Cardiac fibroblast (primary cell): Measurements from ENCODE around the gene RAB30.

Experiments
- DNase-seq, 2 donors: peaks; one replicate each; pipeline versions ENCODE4 v3.0.0 to v3.0.0-alpha.2; 2010; ENCODE audit warnings: low read depth in 2 of 2
- H3K4me3 ChIP-seq, 2 donors: replicated peaks in 1 of 2; 1 replicate in 1 of 2; 2 replicates in 1 of 2; pipeline ENCODE4 v1.5.1; 2011; ENCODE audit warnings: low read depth in 2 of 2, low read length in 2 of 2, mild to moderate bottlenecking in 2 of 2, moderate library complexity in 1 of 2
- TF ChIP-seq, protein P1 (sequence below): IDR thresholded peaks from one replicate; pipeline ENCODE4 v1.5.1; 2011; ENCODE audit warnings: low read depth, mild to moderate bottlenecking, low read length, inconsistent platforms

Gene RAB30

DNA sequence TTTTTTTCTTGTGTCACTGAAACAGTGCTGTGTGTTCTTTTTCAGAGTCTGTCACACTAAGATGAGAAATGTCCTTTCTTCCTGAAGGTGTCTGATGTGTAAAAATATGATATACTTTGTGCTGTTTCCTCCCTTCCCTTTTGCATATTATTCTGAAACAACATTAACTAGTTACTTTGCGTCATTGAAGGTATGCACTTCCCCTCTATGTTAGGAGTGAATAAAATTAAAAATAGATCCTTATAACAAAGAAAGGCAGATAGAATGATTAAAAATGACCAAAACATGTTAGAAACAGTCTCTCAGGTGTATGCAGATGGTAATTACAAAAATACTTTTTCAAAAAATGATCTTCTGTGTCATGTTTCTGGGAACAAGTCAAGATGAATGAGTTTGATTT, 1.6 kb upstream of the RAB30 start:
- peak overlapping the region in 1 of 2 donors; percentile 85 for H3K4me3 ChIP-seq
- no peak for DNase-seq
- TF ChIP-seq, protein P1, sequence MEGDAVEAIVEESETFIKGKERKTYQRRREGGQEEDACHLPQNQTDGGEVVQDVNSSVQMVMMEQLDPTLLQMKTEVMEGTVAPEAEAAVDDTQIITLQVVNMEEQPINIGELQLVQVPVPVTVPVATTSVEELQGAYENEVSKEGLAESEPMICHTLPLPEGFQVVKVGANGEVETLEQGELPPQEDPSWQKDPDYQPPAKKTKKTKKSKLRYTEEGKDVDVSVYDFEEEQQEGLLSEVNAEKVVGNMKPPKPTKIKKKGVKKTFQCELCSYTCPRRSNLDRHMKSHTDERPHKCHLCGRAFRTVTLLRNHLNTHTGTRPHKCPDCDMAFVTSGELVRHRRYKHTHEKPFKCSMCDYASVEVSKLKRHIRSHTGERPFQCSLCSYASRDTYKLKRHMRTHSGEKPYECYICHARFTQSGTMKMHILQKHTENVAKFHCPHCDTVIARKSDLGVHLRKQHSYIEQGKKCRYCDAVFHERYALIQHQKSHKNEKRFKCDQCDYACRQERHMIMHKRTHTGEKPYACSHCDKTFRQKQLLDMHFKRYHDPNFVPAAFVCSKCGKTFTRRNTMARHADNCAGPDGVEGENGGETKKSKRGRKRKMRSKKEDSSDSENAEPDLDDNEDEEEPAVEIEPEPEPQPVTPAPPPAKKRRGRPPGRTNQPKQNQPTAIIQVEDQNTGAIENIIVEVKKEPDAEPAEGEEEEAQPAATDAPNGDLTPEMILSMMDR, result no peak

DNA sequence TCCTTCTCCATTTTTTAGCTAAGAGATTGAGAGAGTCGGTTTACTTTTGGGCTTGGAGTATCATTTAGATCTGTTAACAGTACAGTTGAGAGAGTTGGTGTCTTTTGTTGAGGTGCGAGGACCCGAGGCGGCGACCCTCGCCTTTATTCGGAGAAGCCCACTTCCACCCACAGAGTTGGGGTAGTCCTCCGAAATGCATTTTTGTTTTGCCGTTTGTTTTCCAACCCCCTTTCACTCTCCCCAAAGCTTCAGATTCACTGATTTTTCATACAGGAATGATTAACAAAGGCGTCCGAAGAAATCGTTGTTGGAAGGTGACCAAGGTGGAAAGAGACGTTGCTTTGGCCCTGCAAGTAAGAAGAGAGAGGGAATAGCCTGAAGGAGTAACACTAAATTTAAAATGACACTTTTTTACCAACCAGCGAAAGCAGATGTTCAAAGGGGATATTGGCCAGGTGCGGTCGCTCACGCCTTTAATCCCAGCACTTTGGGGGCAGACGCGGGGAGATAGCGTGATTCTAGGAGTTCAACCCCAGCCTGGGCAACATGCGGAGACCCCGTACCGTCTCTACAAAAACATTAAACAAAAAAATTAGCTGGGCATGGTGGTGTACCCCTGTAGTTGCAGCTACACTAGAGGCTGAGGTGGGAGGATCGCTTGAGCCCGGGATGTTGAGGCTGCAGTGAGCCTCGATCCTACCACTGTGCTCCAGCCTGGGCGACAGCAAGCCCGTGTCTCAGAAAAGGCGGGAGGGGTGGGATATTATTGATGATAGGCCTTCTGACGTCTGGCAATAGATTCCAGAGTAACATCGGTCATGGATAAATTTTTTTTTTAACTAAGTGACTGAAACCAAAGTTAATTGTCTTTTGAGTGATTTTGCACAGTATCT, 899 bp upstream of the RAB30 start:
- no peak for DNase-seq
- TF ChIP-seq, protein P1, result no peak
- H3K4me3 ChIP-seq, result peak overlapping the region; percentile 81 to 85

- peak overlapping the region; percentile 58 to 81 for H3K4me3 ChIP-seq
- TF ChIP-seq, protein P1, result no peak
- peak; percentile 33 to 38 for DNase-seq
Measured at GRCh38 chr11:83070731-83071566, 748 bp downstream of the RAB30 start.

DNA sequence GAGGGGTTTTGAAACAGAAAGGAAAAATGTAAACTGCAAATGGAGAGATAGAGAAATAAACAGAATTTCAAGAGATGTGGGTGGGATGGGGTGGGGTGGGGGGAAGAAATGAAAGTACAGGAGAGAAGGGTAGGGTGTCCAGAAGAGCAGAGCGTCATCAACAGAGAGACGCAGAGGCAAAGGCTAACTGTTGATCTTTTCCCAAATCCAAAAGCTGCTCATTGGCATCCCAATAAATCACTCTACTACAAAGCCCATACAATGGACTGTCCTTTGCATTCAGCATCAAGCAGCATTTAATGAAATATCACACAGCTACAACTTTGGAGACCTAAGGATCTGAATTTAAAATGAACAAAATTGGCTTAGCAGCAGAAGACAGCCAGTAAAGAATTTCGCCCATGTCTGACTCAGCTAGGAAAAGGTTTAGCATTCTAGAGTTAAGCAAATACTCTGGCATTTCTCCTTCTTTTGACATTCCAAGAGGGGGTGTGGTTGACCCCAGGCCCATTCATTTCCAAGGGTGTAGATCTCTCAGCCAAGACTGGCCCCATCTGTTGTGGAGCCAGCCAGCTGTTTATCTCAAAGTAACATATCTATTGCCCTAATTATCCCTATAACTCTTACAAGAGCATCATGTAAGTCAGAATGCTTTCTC, 1.5 kb downstream of the RAB30 start:
- TF ChIP-seq, protein P1, result no peak
- DNase-seq, result peak; percentile 75 to 80
- peak overlapping the region; percentile 58 to 81 for H3K4me3 ChIP-seq

DNA sequence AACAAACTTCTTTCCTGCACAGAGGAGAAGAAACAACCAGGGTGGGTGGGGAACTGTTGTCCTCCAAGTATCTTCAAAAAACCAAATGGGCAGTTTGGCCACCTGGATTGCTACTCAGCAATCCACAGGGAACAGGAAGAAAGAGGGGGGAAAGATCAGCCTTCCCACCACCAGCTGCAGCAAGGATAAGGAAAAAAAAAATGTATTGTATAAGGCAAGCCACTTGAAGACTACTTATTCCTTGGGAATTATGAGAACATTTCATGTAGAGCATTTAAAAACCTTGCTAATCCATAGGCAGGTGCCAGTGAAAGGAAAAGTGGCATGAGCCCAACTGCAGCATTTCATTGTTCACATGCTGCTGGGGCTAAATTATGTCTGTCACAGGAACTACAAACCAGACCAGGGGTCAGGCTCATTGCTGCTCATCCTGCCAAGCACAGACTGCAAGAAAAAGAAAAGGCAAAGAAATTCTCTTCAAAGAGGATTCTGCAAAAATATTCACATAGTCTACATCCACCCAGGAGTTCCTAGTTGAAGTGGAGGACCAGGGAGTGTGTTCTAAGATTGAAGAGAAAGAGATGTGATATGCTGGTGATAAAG, 2.2 kb downstream of the RAB30 start:
- peak overlapping the region; percentile 58 to 81 for H3K4me3 ChIP-seq
- TF ChIP-seq, protein P1, result no peak
- DNase-seq, result no peak

- H3K4me3 ChIP-seq, result no peak overlapping the region
- TF ChIP-seq, protein P1, result no peak
- no peak for DNase-seq
Measured at GRCh38 chr11:83068568-83068967, 3.1 kb downstream of the RAB30 start.
